Psoas muscle (tissue), 8 donors: ENCODE data around the gene SAP30BP. TPM values are rescaled to one million over a fixed set of nuclear protein-coding genes. Genes with fewer than 3 reads are reported as not detected.
A peak's percentile ranks its signal among the peaks of the same experiment; 100 is the strongest.

Experiments
- ATAC-seq, 4 donors: fragments of 200-7000 bp; cut with Tn5 transposase; one replicate each; pipeline ENCODE4 v1.9.1; 2020; ENCODE audit warnings: moderate library complexity in 3 of 4, mild to moderate bottlenecking in 2 of 4
- DNase-seq, 2 donors: peaks; one replicate each; pipeline ENCODE4 v3.0.0-alpha.2; 2020
- H3K27ac ChIP-seq: fragments of 200-600 bp; one replicate; pipeline ENCODE4 v1.8.0; 2022
- H3K27me3 ChIP-seq, 3 donors: fragments of 200-600 bp in 1 of 3; one replicate each; pipeline versions ENCODE4 v1.6.1 to v1.8.0; 2013 to 2022; ENCODE audit warnings: low read length in 2 of 3, mild to moderate bottlenecking in 2 of 3, moderate library complexity in 1 of 3; ENCODE audit not compliant: insufficient read depth in 3 of 3
- H3K36me3 ChIP-seq, 2 donors: fragments of 200-600 bp in 1 of 2; one replicate each; pipeline versions ENCODE4 v1.6.1 to v1.8.0; 2013 to 2022; ENCODE audit warnings: low read depth in 1 of 2, mild to moderate bottlenecking in 1 of 2, moderate library complexity in 1 of 2; ENCODE audit not compliant: insufficient read depth in 1 of 2
- H3K4me1 ChIP-seq: fragments of 200-600 bp; one replicate; pipeline ENCODE4 v1.8.0; 2022
- H3K4me3 ChIP-seq: fragments of 200-600 bp; one replicate; pipeline ENCODE4 v1.8.0; 2022; ENCODE audit warnings: mild to moderate bottlenecking
- H3K9me3 ChIP-seq: fragments of 200-600 bp; one replicate; pipeline ENCODE4 v1.8.0; 2022
- WGBS, 3 donors: extraction: QIAGEN DNeasy Blood & Tissue Kit; methylation state at CpG; one replicate each; pipeline versions ENCODE4 v1.1.6 to v1.1.7; 2013; 5-methylcytosine and 5-hydroxymethylcytosine counted together
- intact Hi-C, 2 donors: fragments of 100-400 bp; cut with DNase I; formaldehyde crosslinking; loops; one replicate each; pipeline versions ENCODE4 v1.11.0 to v1.14.2; 2022
- polyA plus RNA-seq, 3 donors: library from polyadenylated mRNA; stranded (reverse); fragments of 200-250 nt; gene quantifications; one replicate each; pipeline ENCODE4 v1.2.3, GENCODE V29; 2013
- total RNA-seq, 4 donors: library from RNA; stranded (reverse); fragmentation: NEBNext Ultra II Directional in 2 of 4; extraction: Animal tissue kit (Norgen Biotek cat#: 25700) in 2 of 4; gene quantifications; one replicate each; pipeline versions ENCODE4 v1.2.1 to v1.2.4, GENCODE V29; 2021 to 2023
- TF ChIP-seq, protein P1 (sequence below): fragments of 200-600 bp; IDR thresholded peaks from one replicate; pipeline ENCODE4 v1.8.0; 2022; ENCODE audit warnings: antibody characterized with exemption
- donor health status: healthy with polysubstance abuse.
- donor health status: DM: no; HTN: no; CAD: no; lungs with moderate emphysema.
- donor health status: Bipolar disorder and iron deficiency.
- donor health status: healthy.
- donor health status: DM: yes; HTN: yes; CAD: no.
- donor health status: DM: no; HTN: no; CAD: no.
- donor health status: DM: no; HTN: no; CAD: no.
- donor health status: DM: yes; HTN: yes; CAD: no.

Gene SAP30BP
- total and polyA plus RNA-seq, 7 donors, result 40.9 to 123 (median 68.5) TPM

- Histone ChIP-seq H3K9me3 (no peaks in the 10 kb centered on the region), H3K4me1 (peaks cover 46% of the 10 kb centered on the region), H3K4me3 (no peak overlapping the region), H3K27ac (no peak overlapping the region), H3K27me3 (no peaks in the 10 kb centered on the region), H3K36me3 (peaks cover 0 to 30% of the 10 kb centered on the region in 2 donors)
- TF ChIP-seq, protein P1, sequence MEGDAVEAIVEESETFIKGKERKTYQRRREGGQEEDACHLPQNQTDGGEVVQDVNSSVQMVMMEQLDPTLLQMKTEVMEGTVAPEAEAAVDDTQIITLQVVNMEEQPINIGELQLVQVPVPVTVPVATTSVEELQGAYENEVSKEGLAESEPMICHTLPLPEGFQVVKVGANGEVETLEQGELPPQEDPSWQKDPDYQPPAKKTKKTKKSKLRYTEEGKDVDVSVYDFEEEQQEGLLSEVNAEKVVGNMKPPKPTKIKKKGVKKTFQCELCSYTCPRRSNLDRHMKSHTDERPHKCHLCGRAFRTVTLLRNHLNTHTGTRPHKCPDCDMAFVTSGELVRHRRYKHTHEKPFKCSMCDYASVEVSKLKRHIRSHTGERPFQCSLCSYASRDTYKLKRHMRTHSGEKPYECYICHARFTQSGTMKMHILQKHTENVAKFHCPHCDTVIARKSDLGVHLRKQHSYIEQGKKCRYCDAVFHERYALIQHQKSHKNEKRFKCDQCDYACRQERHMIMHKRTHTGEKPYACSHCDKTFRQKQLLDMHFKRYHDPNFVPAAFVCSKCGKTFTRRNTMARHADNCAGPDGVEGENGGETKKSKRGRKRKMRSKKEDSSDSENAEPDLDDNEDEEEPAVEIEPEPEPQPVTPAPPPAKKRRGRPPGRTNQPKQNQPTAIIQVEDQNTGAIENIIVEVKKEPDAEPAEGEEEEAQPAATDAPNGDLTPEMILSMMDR, result no peak
- intact Hi-C loops, result loop anchor here (2.0 to 5.0 kb wide), 3 partner anchors 45 to 205 kb away; no protein-coding TSS in a partner anchor
- WGBS, 3 donors, result 76 to 82% (median 77%) methylated on average over 12 of the region's 12 CpGs
- ATAC-seq (no peak), DNase-seq (peak; percentile 12 to 48)
These were observed 34.7 kb upstream of the SAP30BP start for GRCh38 chr17:75632428-75632827.

GRCh38 chr17:75632863-75633485, 34.2 kb upstream of the SAP30BP start, which contains the start of gene SMIM5:
SMIM5 (plus strand) TSS chr17:75633434; CDS start chr17:75640202, 6,768 bp downstream.
- Histone ChIP-seq H3K4me3 (peak within 1 kb of the TSS; percentile 33), H3K36me3 (peaks cover 0 to 28% of the 10 kb centered on the region in 2 donors), H3K4me1 (peaks cover 46% of the 10 kb centered on the region), H3K27me3 (no peaks in the 10 kb centered on the region), H3K9me3 (no peaks in the 10 kb centered on the region), H3K27ac (peak within 1 kb of the TSS; percentile 78)
- TF ChIP-seq, protein P1, result peak; percentile 97
- DNase-seq (peak; percentile 90 to 95), ATAC-seq (peak; percentile 75 to 88 (median 78))
- 4 to 8% (median 7%) methylated on average over 16 to 19 of the region's 19 CpGs for WGBS, 3 donors
- intact Hi-C loops, result loop anchor here (1.0 to 5.0 kb wide), 4 partner anchors 44 to 206 kb away; no protein-coding TSS in a partner anchor

DNA sequence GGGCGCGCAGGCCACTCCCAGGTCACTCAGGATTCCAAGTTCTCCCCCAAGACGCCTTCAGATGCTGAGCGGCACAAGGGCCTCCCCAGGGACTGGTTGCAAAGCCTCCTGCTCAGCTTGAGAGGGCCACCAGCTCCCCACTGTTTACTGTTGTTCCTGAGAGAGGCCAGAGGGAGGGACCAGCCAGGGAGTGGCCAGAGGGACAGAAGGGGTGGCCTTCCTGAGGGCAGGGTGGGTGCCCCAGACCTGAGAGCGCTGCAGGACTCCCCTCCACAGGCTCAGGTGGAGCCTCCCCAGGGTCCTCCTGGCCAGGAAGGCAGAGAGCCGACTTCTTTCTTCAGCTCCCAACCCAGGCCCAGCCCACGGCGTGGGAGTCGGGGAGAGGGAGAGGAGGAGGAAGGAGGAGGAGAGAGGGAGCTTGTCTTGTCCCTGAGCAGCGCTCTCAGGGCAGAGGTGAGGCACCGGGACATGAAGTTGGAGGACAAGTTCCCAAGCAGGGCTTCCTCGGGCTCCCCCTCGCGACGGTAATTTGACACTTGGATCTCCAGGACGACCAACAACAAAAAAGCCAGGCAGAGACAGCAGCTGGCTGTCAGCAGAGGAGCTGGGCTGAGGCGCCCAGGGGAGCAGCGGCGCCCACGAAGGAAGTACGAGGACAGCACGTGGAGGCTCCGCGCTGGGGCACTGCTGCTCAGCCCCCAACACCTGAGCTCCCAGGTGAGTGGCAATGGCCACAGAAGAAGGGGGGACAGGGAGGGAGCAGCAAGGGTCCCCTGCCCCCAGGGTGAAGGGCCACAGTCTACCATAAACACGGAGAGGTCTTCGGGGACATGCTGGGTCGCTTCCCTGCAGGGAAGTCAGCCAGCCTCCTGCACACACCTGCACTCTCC, 33.4 kb upstream of the SAP30BP start:
- no peaks in the 10 kb centered on the region for H3K9me3 ChIP-seq
- ATAC-seq (peak; percentile 79 to 90 (median 81)), DNase-seq (peak; percentile 91 to 95)
- intact Hi-C loops, result loop anchor here (1.0 to 5.0 kb wide), 4 partner anchors 44 to 206 kb away; no protein-coding TSS in a partner anchor
- peak overlapping the region; percentile 33 for H3K4me3 ChIP-seq
- WGBS, 3 donors, result 7 to 8% (median 8%) methylated on average over 25 to 27 of the region's 27 CpGs
- H3K4me1 ChIP-seq, result peaks cover 46% of the 10 kb centered on the region
- H3K36me3 ChIP-seq, result peaks cover 0 to 23% of the 10 kb centered on the region in 2 donors
- TF ChIP-seq, protein P1, result peak; percentile 57
- no peaks in the 10 kb centered on the region for H3K27me3 ChIP-seq
- peak overlapping the region; percentile 78 for H3K27ac ChIP-seq

DNA sequence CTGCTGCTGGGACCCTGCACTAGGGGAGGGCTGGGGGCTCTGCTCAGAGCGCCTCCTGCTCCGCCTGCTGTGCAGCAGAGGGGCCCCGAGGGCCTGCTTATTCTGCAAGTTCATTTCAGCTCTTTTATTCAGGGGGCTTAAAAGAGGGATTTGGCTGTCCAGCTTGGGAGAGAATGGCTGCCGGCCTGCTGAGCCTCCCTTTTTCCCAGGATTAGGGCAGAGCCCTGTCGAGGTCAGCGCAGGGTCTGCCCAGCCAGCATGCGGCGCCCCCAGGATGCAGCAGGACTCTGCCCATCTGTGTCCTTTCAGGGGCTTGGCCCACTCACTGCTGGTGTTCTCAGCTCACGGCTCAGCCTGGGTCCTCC, 32.8 kb upstream of the SAP30BP start:
- no peak for ATAC-seq

More for the DNA sequence above, 32.8 kb upstream of the SAP30BP start:
- Histone ChIP-seq H3K4me1 (peaks cover 46% of the 10 kb centered on the region), H3K9me3 (no peaks in the 10 kb centered on the region), H3K36me3 (peaks cover 0 to 17% of the 10 kb centered on the region in 2 donors), H3K4me3 (peak overlapping the region; percentile 30), H3K27ac (peak overlapping the region; percentile 78), H3K27me3 (no peaks in the 10 kb centered on the region)
- peak in 1 of 2 donors; percentile 9 for DNase-seq
- TF ChIP-seq, protein P1, result no peak
- WGBS, 3 donors, result 77% methylated on average over 9 of the region's 9 CpGs
- intact Hi-C loops, result loop anchor here in 1 of 2 donors (5.0 kb wide), 2 partner anchors 43 to 207 kb away; no protein-coding TSS in a partner anchor
